CD8-positive, alpha-beta memory T cell (primary cell): ENCODE results near the gene MEX3D. TPM values are rescaled to one million over a fixed set of nuclear protein-coding genes. Genes with fewer than 3 reads are reported as not detected.
A peak's percentile ranks its signal among the peaks of the same experiment; 100 is the strongest.

Experiments used
- CTCF ChIA-PET: fragments of 350-600 bp; sonication (Branson Sonifier 250); formaldehyde crosslinking; loops from one replicate; lab custom pipeline; 2021; ENCODE audit warnings: antibody characterized with exemption; lab: Charles Lee
- POLR2A ChIA-PET: fragments of 350-600 bp; sonication (Branson Sonifier 250); formaldehyde crosslinking; loops from one replicate; lab custom pipeline; 2021; ENCODE audit warnings: antibody characterized with exemption; lab: Charles Lee
- DNase-seq, 5 donors: peaks; one replicate each; pipeline versions ENCODE4 v3.0.0 to v3.0.0-alpha.2; 2020 to 2022; ENCODE audit warnings: mixed read lengths in 1 of 5
- H3K27ac ChIP-seq: one replicate; pipeline ENCODE4 v1.7.0; 2013; ENCODE audit warnings: low read depth, mild to moderate bottlenecking, low read length, moderate library complexity
- H3K27me3 ChIP-seq: 2 replicates; pipeline ENCODE4 v1.7.0; 2013; ENCODE audit warnings: low read length, mild to moderate bottlenecking; ENCODE audit not compliant: insufficient read depth, poor library complexity, severe bottlenecking
- H3K36me3 ChIP-seq: 2 replicates; pipeline ENCODE4 v1.7.0; 2013; ENCODE audit warnings: mild to moderate bottlenecking, low read length, moderate library complexity; ENCODE audit not compliant: insufficient read depth
- H3K4me1 ChIP-seq: 2 replicates; pipeline ENCODE4 v1.7.0; 2013; ENCODE audit warnings: mild to moderate bottlenecking, low read length, moderate library complexity; ENCODE audit not compliant: insufficient read depth
- H3K4me3 ChIP-seq: 2 replicates; pipeline ENCODE4 v1.7.0; 2013; ENCODE audit warnings: mild to moderate bottlenecking, low read length
- H3K9me3 ChIP-seq: 2 replicates; pipeline ENCODE4 v1.7.0; 2013; ENCODE audit warnings: mild to moderate bottlenecking, low read length
- H3K27ac Mint-ChIP-seq, 8 donors: one replicate each; pipeline ENCODE4 v1.8.0; 2020 to 2021; ENCODE audit warnings: mixed read lengths in 8 of 8, mild to moderate bottlenecking in 6 of 8, inconsistent platforms in 3 of 8, moderate library complexity in 3 of 8
- H3K27me3 Mint-ChIP-seq, 2 donors: one replicate each; pipeline ENCODE4 v1.8.0; 2020 to 2021; ENCODE audit warnings: mixed read lengths in 2 of 2, mild to moderate bottlenecking in 1 of 2, moderate library complexity in 1 of 2
- H3K36me3 Mint-ChIP-seq, 3 donors: one replicate each; pipeline ENCODE4 v1.8.0; 2020 to 2021; ENCODE audit warnings: mixed read lengths in 3 of 3, inconsistent platforms in 1 of 3, mild to moderate bottlenecking in 1 of 3
- H3K4me1 Mint-ChIP-seq, 3 donors: one replicate each; pipeline ENCODE4 v1.8.0; 2020 to 2021; ENCODE audit warnings: mixed read lengths in 3 of 3, inconsistent platforms in 1 of 3, mild to moderate bottlenecking in 1 of 3
- H3K4me3 Mint-ChIP-seq, 7 donors: one replicate each; pipeline ENCODE4 v1.8.0; 2020 to 2021; ENCODE audit warnings: mixed read lengths in 7 of 7, mild to moderate bottlenecking in 6 of 7, moderate library complexity in 4 of 7, inconsistent platforms in 2 of 7
- H3K9me3 Mint-ChIP-seq, 5 donors: one replicate each; pipeline ENCODE4 v1.8.0; 2020 to 2022; ENCODE audit warnings: mixed read lengths in 5 of 5, mild to moderate bottlenecking in 3 of 5, moderate library complexity in 2 of 5, inconsistent platforms in 1 of 5
- polyA plus RNA-seq: library from polyadenylated mRNA; unstranded; fragments of 300-500 nt; fragmentation: Illumina TruSeq; gene quantifications from one replicate; pipeline ENCODE4 v1.2.3, GENCODE V29; 2021
- total RNA-seq, 2 experiments: library from RNA; stranded (reverse); gene quantifications; one replicate each; pipeline ENCODE4 v1.2.3, GENCODE V29; 2021

The MEX3D gene
- total and polyA plus RNA-seq, 3 experiments from 2014 or later, result 10.8 TPM; not detected in 1

DNA sequence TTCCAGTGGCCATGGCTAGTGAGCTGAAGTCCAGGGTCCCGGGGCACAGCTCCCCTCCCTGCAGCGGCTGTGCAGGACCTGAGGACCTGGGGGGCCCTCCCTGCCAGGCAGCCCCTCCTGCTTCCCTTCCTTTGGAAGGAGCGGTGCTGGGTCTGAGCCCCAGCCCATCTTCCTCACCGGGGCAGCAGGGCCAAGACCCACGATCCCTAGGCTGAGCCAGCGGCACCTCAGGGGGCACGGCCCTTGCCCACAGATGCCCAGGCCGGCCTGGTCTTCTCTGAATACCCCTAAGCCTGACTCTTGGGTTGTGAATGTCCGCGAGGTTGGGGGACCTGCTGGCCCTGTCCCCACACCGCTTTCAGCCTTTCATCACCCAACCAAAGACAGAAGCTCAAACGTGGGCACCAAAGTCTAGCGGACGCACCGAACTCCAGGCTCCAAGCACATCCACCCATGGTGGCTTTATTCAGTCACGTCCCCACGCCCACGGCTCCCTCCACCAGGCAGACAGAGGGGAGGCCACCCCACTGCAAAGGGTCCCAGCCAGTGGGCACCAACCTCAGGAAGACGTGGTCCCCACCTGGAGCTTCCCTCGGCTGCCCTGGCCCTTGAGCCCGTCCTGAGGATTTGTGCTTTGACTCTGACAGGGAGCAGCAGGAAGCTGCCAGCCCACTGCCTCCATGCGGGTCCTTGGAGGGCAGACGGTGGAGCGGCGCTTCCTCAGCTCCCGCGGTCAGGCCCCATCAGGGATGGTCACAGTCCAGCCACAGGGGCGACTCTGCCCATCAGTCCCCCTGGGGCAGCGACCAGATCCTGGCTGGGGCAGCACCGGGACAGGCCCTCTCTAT lies 8.3 kb upstream of the MEX3D start:
- Mint-ChIP-seq H3K27me3 (no peaks in the 10 kb centered on the region), H3K4me1 (no peaks in the 10 kb centered on the region)

DNA sequence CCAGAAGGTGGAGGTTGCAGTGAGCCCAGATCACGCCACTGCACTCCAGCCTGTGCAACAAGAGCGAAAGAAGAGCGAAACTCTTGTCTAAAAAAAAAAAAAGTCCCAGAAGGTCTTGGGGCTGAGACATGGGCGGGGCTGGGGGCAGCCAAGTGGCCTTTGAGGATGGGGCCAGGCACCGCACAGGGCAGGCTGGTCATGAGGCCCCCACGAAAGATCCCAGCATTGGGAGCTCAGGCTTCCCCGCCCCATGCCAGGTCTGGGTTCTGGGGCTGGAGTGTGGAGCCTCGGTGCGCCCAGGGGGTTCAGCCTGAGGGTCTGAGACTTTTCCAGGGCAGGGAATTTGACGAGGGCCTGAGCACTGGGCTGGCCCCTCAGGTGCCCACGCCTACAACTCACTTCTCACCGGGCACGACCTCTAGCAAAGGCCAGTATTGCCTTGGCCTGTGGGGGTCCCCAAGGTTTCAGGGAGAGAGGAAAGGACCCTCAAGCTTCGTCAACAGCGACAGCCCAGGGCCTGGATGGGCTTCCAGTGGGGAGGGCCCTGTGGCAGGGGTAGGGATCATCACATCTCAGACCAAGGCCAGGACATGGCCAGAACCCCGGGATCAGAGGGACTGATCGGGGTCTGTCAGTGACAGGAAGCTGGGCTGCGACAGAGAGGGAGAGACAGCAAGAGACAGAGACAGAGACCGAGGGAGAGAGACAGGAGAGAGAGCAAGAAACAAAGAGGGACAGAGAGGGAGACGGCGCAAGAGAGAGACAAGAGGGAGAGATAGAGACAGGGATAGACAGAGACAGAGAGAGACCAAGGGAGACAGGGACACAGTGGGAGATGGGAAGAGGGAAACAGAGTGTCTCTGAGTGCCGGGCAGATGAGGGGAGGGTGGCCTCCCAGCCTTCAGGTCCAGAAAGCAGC lies 7.5 kb upstream of the MEX3D start:
- CTCF ChIA-PET, result no interaction called here
- H3K4me1 ChIP-seq, result no peaks in the 10 kb centered on the region
- no peaks in the 10 kb centered on the region for H3K9me3 ChIP-seq
- no peaks in the 10 kb centered on the region for H3K27me3 ChIP-seq
- Mint-ChIP-seq H3K4me3 (no peak overlapping the region), H3K36me3 (peaks cover 0 to 28% (median 1%) of the 10 kb centered on the region in 3 donors), H3K27me3 (no peaks in the 10 kb centered on the region), H3K27ac (peak overlapping the region in 1 of 8 donors; percentile 79), H3K4me1 (no peaks in the 10 kb centered on the region), H3K9me3 (no peaks in the 10 kb centered on the region)
- no peak overlapping the region for H3K27ac ChIP-seq
- H3K4me3 ChIP-seq, result no peak overlapping the region
- H3K36me3 ChIP-seq, result no peaks in the 10 kb centered on the region
- no peak for DNase-seq
- POLR2A ChIA-PET, result no interaction called here

More for the DNA sequence above, 8.3 kb upstream of the MEX3D start:
- ChIA-PET CTCF (no interaction called here), POLR2A (no interaction called here)
- H3K9me3 Mint-ChIP-seq, result no peaks in the 10 kb centered on the region
- H3K4me1 ChIP-seq, result no peaks in the 10 kb centered on the region
- H3K4me3 ChIP-seq, result no peak overlapping the region
- no peak overlapping the region for H3K4me3 Mint-ChIP-seq
- H3K36me3 ChIP-seq, result peaks cover 5% of the 10 kb centered on the region
- no peak overlapping the region for H3K27ac ChIP-seq
- no peaks in the 10 kb centered on the region for H3K9me3 ChIP-seq
- no peaks in the 10 kb centered on the region for H3K27me3 ChIP-seq
- peaks cover 0 to 37% (median 3%) of the 10 kb centered on the region in 3 donors for H3K36me3 Mint-ChIP-seq
- H3K27ac Mint-ChIP-seq, result no peak overlapping the region
- DNase-seq, result no peak

DNA sequence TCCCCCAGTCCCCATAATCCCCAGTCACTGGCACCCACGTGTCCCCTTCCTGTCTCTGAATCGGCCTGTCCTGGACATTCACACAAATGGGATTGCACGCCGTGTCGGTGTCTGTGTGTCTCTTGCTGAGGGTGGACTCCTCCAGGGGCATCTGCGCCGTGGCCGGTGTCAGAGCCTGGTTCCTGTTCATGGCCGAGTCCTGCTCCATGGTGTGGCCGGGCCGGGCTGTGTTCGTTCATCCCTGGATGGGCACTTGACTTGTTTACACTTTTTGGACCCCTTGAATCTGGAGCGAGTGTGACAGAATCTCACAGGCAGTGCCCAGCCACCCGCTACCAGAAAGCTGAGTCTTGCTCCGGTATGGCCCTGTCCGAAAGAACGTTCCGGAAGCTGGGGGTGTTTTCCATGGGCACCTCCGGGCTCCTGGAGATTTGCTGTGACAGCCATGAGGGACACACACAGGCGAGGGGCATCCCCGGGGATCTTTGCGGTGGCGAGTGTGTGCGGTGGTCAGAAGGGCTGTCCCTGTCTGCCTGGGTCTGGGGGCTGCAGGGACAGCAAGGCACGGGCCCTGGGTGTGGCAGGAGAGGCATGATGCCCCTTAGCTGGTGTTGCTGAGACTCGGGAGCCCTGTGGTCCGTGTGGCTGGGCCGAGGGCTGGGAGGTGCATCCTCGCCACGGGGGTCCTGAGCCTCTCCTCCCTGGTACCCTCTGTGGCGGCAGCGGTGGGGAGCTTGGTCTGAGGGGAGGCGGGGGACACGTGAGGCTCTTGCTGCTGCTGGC lies 6.4 kb upstream of the MEX3D start:
- no peaks in the 10 kb centered on the region for H3K9me3 Mint-ChIP-seq
- peaks cover 0 to 3% of the 10 kb centered on the region in 2 donors for H3K27me3 Mint-ChIP-seq
- Histone ChIP-seq H3K27ac (no peak overlapping the region), H3K36me3 (no peaks in the 10 kb centered on the region), H3K4me3 (no peak overlapping the region), H3K4me1 (no peaks in the 10 kb centered on the region), H3K9me3 (no peaks in the 10 kb centered on the region), H3K27me3 (no peaks in the 10 kb centered on the region)
- peaks cover 0 to 3% (median 2%) of the 10 kb centered on the region in 3 donors for H3K4me1 Mint-ChIP-seq
- no peak overlapping the region for H3K27ac Mint-ChIP-seq
- DNase-seq, result no peak
- ChIA-PET CTCF (no interaction called here), POLR2A (no interaction called here)
- H3K36me3 Mint-ChIP-seq, result peaks cover 0 to 19% (median 0%) of the 10 kb centered on the region in 3 donors
- H3K4me3 Mint-ChIP-seq, result no peak overlapping the region

DNA sequence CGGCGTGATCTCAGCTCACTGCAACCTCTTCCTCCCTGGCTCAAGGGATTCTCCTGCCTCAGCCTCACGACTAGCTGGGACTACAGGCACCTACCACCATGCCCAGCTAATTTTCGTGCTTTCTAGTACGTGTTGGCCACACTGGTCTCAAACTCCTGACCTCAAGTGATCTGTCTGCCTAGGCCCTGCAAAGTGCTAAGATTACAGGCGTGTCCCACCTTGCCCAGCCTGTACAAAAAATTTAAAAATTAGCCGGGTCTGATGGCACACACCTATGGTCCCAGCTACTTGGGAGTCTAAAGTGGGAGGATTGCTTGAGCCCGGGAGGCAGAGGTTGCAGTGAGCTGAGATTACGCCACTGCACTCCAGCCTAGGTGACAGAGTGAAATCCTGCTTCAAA lies 4.7 kb upstream of the MEX3D start:
- no peaks in the 10 kb centered on the region for H3K9me3 ChIP-seq
- POLR2A ChIA-PET, result interaction anchor here (0.8 kb wide), 1 partner anchor 20 kb away, joined by 4 read pairs; no protein-coding TSS in a partner anchor
- H3K27ac ChIP-seq, result no peak overlapping the region
- Mint-ChIP-seq H3K4me1 (peaks cover 0 to 3% (median 2%) of the 10 kb centered on the region in 3 donors), H3K27me3 (peaks cover 0 to 3% of the 10 kb centered on the region in 2 donors), H3K9me3 (no peaks in the 10 kb centered on the region), H3K27ac (no peak overlapping the region), H3K4me3 (no peak overlapping the region), H3K36me3 (peaks cover 0 to 7% (median 0%) of the 10 kb centered on the region in 3 donors)
- peaks cover 4% of the 10 kb centered on the region for H3K4me1 ChIP-seq
- no peak overlapping the region for H3K4me3 ChIP-seq
- no peaks in the 10 kb centered on the region for H3K27me3 ChIP-seq
- H3K36me3 ChIP-seq, result no peaks in the 10 kb centered on the region
- CTCF ChIA-PET, result no interaction called here
- DNase-seq, result no peak

DNA sequence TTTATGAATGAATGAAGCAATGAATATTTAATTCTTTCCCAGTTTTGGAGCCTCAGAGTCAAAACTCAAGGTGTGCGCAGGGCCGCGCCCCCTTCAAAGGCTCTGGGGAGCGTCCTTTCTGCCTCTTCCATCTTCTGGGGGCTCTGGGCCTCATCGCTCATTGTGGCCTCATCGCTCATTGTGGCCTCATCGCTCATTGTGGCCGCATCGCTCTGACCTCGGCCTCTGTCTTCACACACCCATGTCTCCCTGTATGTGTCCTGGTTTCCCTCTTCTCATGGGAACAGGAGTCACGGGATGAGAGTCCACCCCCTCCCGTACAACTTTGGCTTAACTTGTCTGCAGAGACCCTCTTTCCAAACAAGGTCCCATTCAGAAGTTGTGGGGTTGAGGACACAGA lies 3.2 kb upstream of the MEX3D start:
- Histone ChIP-seq H3K9me3 (no peaks in the 10 kb centered on the region), H3K27me3 (no peaks in the 10 kb centered on the region), H3K27ac (no peak overlapping the region), H3K36me3 (no peaks in the 10 kb centered on the region), H3K4me1 (peaks cover 4% of the 10 kb centered on the region), H3K4me3 (no peak overlapping the region)
- no peak overlapping the region for H3K27ac Mint-ChIP-seq
- no peak for DNase-seq
- H3K4me3 Mint-ChIP-seq, result no peak overlapping the region
- H3K27me3 Mint-ChIP-seq, result peaks cover 0 to 3% of the 10 kb centered on the region in 2 donors
- ChIA-PET CTCF (no interaction called here), POLR2A (no interaction called here)
- H3K4me1 Mint-ChIP-seq, result peaks cover 0 to 3% (median 2%) of the 10 kb centered on the region in 3 donors
- no peaks in the 10 kb centered on the region for H3K36me3 Mint-ChIP-seq
- H3K9me3 Mint-ChIP-seq, result no peaks in the 10 kb centered on the region

DNA sequence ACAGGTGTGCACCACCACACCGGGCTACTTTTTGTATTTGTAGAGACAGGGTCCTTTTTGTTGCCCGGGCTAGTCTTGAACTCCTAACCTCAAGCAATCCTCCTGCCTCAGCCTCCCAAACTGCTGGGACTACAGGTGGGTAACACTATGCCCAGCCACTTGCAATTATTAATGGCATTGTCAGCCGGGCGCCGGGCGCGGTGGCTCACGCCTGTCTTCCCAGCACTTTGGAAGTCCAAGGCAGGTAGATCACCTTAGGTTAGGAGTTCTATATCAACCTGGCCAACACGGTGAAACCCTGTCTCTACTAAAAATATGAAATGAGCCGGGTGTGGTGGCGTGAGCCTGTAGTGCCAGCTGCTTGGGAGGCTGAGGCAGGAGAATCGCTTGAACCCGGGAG lies 2.7 kb upstream of the MEX3D start:
- Histone ChIP-seq H3K27ac (no peak overlapping the region), H3K4me1 (peaks cover 4% of the 10 kb centered on the region), H3K9me3 (no peaks in the 10 kb centered on the region), H3K36me3 (no peaks in the 10 kb centered on the region), H3K27me3 (no peaks in the 10 kb centered on the region), H3K4me3 (no peak overlapping the region)
- ChIA-PET CTCF (interaction anchor here (1.0 kb wide), 1 partner anchor 255 kb away, joined by 3 read pairs; no protein-coding TSS in a partner anchor), POLR2A (no interaction called here)
- H3K9me3 Mint-ChIP-seq, result no peaks in the 10 kb centered on the region
- DNase-seq, result no peak
- H3K36me3 Mint-ChIP-seq, result no peaks in the 10 kb centered on the region
- peaks cover 0 to 3% of the 10 kb centered on the region in 2 donors for H3K27me3 Mint-ChIP-seq
- H3K4me3 Mint-ChIP-seq, result peak overlapping the region in 1 of 7 donors; percentile 85
- peaks cover 0 to 3% (median 2%) of the 10 kb centered on the region in 3 donors for H3K4me1 Mint-ChIP-seq
- peak overlapping the region in 1 of 8 donors; percentile 64 for H3K27ac Mint-ChIP-seq

DNA sequence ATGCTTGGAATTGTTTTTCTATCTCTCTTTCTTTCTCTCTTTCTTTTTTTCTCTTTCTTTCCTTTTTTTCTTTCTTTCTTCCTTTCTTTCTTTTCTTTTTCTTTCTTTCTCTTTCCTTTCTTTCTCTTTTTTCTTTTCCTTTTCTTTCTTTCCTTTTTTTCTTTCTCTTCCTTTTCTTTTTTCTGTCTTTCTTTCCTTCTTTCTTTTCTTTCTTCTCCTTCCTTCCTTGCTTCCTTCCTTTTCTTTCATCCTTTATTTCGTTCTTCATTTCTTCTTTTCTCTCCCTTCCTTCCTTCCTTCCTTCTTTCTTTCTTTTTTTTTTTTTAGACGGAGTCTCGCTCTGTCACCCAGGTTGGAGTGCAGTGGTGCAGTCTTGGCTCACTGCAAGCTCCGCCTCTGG lies 1.9 kb upstream of the MEX3D start:
- peak overlapping the region; percentile 27 to 85 (median 46) for H3K4me3 Mint-ChIP-seq
- no peaks in the 10 kb centered on the region for H3K9me3 Mint-ChIP-seq
- peak overlapping the region in 2 of 8 donors; percentile 64 to 79 for H3K27ac Mint-ChIP-seq
- Histone ChIP-seq H3K27ac (no peak overlapping the region), H3K27me3 (no peaks in the 10 kb centered on the region), H3K9me3 (no peaks in the 10 kb centered on the region), H3K4me3 (no peak overlapping the region), H3K36me3 (no peaks in the 10 kb centered on the region), H3K4me1 (peaks cover 4% of the 10 kb centered on the region)
- ChIA-PET POLR2A (no interaction called here), CTCF (interaction anchor here (1.0 kb wide), 1 partner anchor 256 kb away, joined by 3 read pairs; no protein-coding TSS in a partner anchor)
- H3K4me1 Mint-ChIP-seq, result peaks cover 0 to 3% (median 2%) of the 10 kb centered on the region in 3 donors
- H3K27me3 Mint-ChIP-seq, result peaks cover 0 to 3% of the 10 kb centered on the region in 2 donors
- no peaks in the 10 kb centered on the region for H3K36me3 Mint-ChIP-seq
- DNase-seq, result no peak
